M059J (cell line): Measurements from ENCODE around the gene RAB31. TPM values are rescaled to one million over a fixed set of nuclear protein-coding genes. Genes with fewer than 3 reads are reported as not detected.

Experiments used
- DNase-seq: peaks from one replicate; pipeline ENCODE4 v3.0.0-alpha.2; 2012; ENCODE audit warnings: low read depth
- total RNA-seq: library from RNA; depleted of rRNA; stranded (reverse); fragments of >200 nt; shearing (Covaris generic); gene quantifications from 2 replicates; pipeline ENCODE4 v1.2.3, GENCODE V29; 2014

Gene RAB31
- total RNA-seq, 1 experiment from 2014 or later, result 53.6 TPM

DNA sequence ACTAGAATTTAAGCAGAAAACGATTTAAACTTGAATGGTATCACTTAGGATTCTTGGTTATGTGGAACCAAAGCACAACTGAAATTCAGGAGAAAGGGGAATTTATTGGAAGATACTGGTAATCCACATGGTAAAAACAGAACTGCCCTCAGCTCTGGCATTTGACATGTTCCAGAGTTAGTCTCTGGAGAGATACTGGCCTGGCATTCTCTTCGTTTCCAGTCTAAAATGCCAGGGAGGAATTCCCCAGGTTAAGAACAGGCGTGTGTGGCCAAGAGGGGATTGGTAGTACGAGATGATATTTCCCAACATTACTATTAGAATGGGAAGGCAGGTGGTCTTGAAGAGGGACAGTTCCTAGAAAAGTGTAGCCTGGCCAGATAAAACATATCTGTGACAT, 109.2 kb downstream of the RAB31 start:
- no peak for DNase-seq

DNA sequence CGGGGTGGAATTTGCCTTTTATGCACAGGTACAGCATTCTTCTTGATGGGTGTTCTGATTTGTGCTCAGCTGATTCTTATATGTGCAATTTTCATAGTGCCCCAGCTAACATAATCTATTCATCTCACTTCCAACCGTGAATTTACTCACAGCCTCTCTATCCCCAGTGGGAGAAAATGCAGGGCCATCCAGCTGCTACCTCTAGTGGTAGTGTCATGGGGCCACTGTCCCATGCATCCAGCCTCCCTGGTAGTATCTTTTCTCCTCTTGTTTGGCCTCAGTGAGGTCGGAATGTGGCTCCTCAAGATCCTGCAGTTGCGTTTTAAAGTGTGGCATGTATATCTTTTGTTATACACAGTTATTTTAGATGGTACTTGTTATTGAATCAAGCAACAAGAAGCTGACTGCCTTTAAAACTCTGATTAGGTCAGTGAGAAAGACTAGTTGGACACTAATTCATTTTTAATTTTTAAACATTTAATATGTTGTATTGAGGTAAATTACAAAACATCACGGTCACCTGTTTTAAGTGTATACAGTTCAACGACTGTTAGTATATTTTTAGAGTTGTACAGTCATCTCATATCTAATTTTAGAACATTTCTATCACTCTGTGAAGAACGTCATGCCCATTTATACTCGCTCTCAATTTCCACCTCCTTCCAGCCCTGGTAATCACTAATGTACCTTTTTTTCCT, 109.8 kb downstream of the RAB31 start:
- DNase-seq, result no peak

DNA sequence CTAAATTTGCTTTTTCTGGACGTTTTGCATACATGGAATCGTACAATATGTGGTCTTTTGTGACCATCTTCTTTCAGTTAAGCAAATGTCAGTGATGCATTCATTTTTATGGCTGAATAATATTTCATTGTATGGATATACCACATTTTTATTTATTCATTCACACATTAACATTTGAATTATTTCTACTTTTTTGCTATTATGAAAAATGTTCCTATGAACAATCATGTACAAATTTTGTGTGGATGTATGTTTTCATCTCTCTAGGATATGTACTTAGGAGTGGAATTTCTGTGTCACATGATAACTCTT, 110.3 kb downstream of the RAB31 start:
- no peak for DNase-seq

DNA sequence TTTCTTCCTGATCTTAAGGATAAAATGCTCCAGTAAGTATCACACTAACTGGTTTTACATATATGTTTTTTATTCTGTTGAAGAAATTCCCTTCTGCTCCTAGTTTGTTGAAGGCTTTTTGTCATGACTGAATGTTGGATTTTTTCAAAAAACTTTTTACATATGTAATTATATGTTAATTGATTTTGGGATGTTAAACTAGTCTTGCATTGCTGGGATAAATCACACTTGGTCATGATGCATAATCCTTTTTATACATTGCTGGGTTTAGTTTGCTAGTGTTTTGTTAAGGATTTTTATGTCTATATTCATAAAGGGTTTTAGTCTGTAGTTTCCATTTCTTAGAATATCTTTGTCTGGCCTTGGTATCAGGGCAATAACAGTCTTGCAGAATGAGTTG, 112.0 kb downstream of the RAB31 start:
- no peak for DNase-seq

DNA sequence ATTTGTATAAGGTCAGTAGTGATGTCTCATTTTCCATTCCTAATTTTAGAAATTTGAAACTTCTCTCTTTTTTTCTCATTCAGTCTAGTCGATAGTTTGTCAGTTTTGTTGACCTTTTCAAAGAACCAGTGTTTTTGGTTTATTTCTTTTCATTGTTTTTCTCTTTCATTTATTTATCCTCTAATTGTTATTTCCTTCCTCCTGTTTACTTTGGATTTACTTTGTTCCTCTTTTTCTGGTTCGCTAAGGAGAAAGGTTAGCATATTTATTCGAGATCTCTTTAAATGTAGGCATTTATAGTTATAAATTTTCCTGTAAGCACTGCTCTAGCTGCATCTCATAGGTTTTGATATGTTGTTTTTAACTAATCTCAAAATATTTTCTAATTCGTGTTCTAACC, 112.6 kb downstream of the RAB31 start:
- no peak for DNase-seq

DNA sequence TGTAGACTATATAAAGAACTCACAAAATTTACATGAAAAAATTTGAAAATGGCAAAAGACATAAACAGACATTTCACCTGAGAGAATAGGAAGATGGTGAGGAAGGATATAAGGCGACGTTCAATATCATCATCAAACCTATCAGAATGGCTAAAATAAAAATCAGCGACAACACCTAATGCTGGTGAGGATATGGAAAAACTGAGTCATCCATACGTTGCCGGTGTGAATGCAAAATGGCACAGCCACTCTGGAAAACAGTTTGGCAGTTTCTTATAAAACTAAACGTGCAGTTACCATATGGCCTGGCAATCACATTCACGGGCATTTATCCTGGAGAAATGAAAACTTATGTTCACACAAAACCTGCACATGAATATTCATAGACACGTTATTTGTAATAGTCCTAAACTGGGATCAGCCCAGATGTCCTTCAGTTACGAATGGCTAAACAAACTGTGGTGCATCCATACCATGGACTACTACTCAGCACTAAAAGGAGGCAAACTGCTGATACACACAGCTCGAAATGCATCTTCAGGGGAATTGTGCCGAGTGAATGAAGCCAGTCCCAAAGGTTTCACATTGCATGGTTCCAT, 114.6 kb downstream of the RAB31 start:
- DNase-seq, result no peak

DNA sequence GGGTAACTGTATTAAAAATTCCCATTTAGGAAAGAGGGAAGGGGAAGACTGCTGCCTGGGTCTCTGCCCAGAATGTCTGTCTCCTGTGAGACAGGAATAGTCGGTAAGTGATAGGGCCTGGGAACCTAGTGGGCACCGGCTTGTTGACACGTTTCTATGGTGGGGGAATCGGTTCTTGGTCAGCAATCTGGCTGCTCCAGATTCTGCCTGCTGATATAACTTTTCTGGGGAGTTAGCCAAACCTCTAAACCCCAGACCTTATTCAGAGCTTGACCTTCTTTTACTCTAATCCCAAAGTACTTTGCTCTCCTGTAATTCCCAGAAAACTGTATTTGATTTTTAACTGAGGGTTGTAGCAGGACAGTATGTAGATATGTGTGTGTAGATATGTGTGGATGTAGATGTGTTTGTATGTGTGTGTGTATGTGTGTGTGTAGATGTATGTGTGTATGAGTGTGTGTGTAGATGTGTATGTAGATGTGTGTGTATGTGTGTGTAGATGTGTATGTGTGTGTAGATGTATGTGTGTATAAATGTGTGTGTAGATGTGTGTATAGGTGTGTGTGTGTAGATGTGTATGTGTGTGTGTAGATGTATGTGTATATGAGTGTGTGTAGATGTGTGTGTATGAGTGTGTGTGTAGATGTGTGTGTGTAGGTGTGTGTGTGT, 115.8 kb downstream of the RAB31 start:
- peak; percentile 93 for DNase-seq

DNA sequence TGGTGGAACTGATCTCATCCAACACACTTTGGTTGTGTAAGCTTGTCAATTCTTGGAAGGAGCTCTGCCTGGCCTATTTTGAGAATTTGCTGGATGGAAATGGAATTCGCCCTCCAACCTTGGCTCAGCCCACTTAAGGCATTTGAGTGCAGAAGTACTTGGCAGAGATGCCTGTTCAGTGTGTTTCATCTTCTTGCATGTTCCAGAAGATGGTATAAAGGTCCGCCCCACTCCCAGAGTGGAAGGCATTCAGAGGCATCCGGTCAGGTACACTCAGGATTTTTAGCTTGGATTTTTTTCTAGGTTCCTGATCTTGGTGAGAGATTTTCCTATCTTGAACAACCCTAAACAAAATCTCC, 116.4 kb downstream of the RAB31 start:
- DNase-seq, result peak; percentile 55

DNA sequence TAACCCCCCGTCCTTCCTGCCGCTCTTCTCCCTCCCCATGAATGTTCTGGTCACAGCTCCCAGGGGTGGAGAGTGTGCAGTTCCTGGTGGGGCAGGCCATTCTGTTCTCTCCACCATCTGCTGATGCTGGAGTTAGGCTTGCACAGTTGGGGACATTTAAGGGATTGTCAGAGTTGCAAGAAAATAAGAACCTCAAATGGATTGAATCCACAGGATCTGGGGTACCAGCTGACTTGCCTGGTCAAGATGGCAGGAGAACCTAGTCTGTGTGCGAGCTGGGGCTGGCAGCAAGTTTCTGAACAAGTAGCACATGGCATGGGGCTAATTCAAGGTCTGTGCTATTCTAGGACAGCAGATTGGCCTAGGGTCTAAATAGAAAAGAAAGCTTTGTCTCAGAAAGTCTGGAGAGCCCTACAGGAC, 116.9 kb downstream of the RAB31 start:
- DNase-seq, result no peak

DNA sequence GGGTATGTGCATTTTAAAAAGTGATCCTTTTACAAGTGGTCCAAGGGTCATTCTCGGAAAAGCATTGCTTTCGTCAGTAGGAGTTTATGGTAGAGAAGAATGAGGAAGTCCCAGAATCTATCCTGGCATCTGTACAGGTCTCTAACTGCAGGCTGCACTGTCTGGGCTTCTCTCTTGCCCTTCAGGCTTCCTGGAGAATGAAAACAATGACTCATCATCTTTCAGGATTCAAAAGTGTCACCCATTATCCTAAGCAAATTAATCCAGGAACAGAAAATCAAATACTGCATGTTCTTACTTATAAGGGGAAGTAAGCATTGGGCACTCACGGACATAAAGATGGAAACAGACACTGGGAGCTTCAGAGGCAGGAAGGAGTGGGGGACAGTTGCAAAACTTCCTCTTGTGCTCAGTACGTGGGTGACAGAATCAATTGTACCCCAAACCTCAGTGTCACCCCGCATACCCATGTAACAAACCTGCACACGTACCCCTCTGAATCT, 117.5 kb downstream of the RAB31 start:
- peak; percentile 95 for DNase-seq

DNA sequence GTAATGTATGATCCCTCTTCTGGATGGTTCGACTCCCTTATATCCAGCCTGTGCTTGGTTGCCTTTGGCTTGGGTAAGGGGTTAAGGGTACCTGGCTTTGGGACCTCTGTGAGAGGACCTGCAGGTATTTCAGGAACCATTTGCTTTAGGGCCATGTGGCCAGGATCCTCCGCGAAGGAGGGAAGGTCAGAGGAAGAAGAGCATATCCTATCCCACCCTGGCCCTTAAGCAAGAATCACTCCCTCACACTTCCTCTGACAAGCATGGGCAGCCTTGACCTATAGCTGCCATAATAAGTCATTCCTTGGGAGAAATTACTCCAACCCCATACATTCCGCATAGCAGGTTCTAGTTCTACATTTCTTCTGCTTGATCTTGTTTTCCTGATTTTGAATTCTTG, 118.6 kb downstream of the RAB31 start:
- no peak for DNase-seq

DNA sequence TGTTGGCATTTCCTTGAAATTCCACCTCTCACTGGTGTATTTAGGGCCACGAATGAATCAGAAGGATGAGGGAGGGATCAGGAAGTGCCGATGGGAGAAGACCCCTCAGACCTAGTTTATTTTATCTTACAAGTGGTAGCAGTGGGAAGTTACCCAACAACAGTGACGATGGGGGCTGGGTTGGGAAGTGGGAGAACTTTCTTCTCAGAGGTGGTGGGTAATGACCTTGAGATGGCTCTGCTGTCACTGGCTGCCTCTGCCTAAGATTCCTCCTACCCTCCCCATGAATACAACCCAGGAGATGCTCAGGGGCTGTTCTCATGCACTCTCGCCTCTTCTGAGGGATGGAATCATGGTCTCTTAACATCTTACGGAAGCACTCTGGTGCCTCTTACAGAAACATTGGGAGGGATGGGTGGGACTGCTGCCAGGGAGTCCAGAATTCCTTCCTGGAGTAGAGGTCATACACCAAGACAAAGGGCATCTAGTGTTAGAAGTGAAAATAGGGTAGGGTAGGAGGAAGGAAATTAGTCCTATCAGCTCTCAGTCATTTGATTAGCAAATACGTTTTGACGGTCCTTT, 119.2 kb downstream of the RAB31 start:
- DNase-seq, result no peak

DNA sequence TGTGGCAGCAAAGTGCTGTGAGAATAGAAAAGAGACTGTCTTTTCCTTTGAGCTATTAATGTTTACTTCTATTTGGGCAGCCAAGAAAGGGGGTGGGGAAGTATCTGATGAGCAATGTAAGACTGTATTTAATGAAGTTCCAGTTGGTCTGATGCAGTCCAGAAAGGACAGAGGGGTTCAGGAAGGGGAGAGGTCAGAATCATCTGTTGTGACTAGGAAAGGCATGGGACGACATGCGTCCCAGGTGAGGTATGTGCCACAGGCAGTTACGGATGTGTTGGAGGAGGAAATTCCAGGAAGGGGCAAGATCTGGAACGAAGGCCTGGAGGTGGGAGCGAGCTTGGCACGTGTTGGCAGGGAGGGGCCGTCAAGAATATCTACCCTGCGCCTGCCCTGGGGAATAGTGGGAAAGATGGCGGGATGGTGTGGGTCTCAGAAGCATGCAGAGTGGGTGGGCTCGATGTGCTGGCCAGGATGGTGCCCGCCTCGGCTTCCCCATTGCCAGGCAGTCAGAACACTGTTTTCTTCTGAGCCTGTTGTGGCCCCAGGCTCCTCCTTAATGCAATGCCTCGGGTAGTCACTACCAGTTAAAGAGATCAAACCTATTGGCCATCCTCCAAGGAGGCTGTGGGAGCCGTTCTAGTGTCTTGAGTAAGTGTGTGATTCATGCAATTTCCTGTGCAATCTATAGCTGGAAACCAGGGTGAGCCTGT, 119.8 kb downstream of the RAB31 start:
- DNase-seq, result peak; percentile 99

DNA sequence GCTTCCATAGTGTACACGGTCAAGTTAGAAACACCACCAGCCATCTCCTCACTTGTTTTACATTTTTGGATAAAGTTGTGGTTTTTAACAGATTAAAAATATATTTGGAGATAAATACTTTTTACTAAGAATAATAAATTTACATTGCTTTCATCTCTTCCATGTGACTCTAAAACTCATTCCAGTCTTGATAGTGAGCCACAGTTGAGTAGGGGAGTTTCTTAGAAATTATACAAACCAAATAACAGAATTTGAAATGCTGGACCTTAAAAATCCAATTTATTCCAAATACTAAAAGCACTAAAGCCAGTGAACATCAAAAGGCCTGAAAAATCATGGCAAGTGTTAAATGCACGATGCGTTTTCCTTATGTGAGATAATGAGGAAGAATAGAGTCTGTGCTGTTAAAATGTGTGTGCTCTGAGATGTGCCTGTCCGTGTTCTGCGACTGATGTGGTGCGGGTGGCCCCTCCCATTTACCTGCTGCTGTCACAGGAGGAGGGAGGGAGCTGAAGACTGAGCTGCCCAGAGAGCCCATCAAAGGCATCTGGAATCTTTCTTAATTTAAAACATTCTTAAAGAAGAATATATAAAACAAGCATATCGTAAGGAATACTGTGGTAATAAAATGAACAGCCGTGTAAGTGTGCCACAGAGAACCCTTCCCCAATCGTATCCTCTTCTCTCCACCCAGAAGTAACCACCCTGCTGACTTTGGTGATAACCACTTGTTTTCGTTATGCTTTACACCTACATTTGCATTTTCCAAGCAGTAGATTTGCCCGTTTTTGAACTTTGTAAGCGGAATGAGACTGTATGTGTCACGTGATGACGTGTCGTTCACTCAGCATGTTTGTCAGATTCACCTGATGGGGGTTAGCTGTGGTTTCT, 120.7 kb downstream of the RAB31 start:
- no peak for DNase-seq

DNA sequence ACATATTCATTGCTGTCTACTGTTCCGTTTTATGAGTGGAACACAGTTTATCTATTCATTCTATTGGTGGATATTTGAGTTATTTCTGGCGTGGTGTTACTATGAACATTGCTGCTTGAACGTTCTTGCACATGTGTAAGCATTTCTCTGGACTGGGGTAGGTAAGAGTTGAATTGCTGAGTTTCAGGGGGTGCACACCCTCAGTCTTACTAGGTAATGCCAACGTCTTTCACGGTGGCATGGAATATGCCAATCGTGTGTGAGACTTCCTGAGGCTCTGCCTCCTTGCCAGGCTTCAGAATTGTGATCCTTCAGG, 121.3 kb downstream of the RAB31 start:
- DNase-seq, result no peak

DNA sequence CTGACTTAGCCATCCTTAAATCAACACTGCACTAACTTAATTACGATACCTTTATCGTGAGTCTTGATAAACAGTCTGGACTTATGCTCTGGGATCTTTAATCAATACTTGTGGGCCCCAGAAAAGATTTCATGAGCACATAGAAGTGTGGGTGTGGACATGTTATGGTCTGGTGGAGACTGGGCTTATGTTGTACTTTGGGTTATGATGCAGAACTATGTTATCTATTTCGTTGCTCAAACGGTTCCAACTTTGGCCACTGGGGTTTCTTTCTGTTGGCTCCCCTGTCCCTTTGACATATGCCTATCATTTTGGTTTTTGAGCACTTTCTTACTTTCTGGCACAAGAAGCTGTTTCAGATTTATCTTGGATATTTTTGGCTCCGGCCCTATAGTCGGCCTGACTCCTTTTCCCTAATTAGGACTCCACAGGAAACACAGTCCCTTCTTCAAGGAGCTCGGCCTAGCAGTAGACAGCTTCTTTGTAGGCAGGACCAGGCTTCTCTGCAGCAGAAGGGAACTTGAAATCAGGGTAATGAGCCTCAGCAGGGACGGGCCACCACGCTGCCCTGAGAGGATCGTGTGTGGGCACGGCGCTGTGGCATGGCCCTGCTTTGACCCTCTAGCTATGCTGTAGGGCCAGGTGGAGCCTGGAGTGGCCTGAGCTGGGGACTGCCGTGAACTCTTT, 123.1 kb downstream of the RAB31 start:
- DNase-seq, result no peak

DNA sequence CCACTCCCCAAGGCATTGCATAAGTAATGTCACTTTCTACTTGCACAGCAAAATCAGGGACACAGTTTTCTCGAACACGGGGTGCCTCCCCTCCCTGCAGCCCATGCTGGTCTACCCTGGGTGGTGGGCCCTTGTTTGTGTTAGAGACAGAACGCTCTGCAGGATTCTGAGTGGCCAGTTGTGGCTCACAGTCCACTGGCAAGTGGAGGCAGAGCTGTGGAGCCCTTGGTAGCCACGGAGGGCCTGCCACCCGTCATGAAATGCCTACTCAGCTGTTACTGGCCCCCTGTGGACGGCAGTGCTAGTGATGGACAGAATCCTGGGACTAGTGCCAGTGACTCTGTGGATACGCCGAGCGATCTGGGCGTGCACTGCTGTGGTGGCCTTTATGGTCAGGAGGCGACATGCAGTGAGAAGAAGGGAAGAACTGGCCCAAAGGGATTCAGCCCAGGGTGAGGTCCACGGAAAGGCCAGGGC, 123.7 kb downstream of the RAB31 start:
- DNase-seq, result no peak

DNA sequence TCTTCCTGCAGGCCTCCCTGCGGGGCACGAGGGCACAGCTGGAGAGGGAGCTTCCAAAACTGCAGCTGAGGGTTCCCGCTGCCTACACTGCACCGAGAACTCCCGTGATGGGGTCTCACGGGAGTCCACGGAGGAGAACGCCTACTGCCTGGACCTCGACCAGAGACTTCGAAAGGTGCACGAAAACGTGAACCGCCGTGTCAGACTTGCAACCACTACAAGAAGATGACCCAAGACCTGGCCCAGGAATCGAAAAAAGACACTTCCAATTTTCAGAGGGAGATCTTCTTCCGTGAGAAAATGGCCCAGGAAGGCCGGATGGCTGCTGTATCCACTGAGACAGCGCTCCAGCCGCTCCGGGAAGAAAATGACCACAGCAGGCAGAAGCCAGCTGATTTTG, 124.8 kb downstream of the RAB31 start:
- DNase-seq, result no peak

DNA sequence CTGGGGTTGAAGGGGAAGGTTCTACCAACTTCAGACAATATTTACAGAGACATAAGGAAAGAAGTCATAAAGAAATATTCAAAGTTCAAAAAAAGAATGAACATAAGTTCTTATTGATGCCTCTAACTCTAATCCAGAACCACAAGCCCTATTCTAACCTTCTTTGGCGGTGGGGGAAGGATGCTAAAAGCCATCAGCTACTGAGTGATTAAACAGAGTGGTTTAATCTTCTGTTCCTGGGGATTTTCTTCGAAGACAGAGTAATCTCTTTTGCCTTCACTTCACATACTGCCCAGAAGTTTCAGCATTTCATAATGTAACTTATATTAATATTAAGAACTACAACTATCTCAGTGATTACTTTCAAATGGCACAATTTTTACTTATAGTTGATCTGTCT, 126.5 kb downstream of the RAB31 start:
- no peak for DNase-seq

DNA sequence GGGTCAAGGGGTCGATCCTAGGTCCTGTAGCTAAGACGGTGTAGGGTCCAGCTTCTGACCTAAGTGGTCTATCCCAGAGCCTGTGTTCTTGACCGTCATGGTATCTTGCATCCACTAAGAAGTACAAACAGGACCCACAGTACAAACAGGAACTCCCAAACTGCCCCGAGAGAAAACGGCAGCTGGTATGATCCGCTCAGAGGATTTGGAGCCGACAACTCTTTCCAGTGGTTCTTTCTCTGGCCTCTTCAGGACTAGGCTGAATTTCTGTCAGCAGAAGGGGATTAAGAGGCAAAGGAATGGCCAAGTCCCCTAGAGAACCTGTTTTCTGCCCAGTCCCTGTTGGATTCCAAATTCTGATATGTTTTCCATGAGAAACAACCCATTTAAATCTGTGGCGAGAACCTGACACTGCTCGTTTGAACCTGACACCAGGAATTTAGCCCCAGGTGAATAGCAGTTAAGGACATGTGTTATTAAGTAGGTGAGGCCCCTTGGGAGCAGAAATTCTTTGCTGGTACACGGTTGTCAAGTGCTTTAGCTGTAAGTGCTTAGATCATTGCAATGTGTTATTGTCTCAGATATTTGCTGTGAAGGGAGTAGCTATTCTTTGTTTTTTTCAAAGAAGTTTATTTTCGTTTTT, 127.1 kb downstream of the RAB31 start:
- no peak for DNase-seq
